HepG2 (cell line): Measurements from ENCODE around the gene SYT17. TPM values are rescaled to one million over a fixed set of nuclear protein-coding genes. Genes with fewer than 3 reads are reported as not detected.
A peak's percentile ranks its signal among the peaks of the same experiment; 100 is the strongest.

Source experiments
- ATAC-seq: fragments of 200-7000 bp; cut with Tn5 transposase; 3 replicates; pipeline ENCODE4 v1.9.1; 2020; ENCODE audit warnings: mild to moderate bottlenecking, moderate library complexity
- BruUV-seq: library from RNA; stranded (reverse); fragments of 400-500 nt; replicated peaks from 2 replicates; lab custom pipeline; 2021; lab: Mats Ljungman, UMichigan
- CTCF ChIA-PET: fragments of 300-600 bp; formaldehyde crosslinking; extraction: SDS; loops from one replicate; lab custom pipeline; 2021; ENCODE audit warnings: low total read pairs, inconsistent platforms, low intra/inter-chr PET ratio; lab: Yijun Ruan, JAX
- POLR2A ChIA-PET: fragments of 350-600 bp; sonication (Branson Sonifier 250); formaldehyde crosslinking; loops from one replicate; lab custom pipeline; 2020; ENCODE audit warnings: antibody characterized with exemption, inconsistent platforms; lab: Yijun Ruan, JAX
- DNase-seq: peaks from one replicate; pipeline ENCODE4 v3.0.0-alpha.2; 2015; ENCODE audit warnings: low spot score
- FAIRE-seq: peaks from 3 replicates; lab custom pipeline; 2011; peaks lifted over from hg19 to GRCh38; lab: Jason Lieb, UNC
- H2AFZ ChIP-seq: one replicate; pipeline ENCODE4 v1.6.1; 2011; ENCODE audit warnings: low read length, inconsistent platforms
- H3K27ac ChIP-seq: fragments of 300-600 bp; 3 replicates; pipeline ENCODE4 v1.8.0; 2011; ENCODE audit warnings: mixed run types, mild to moderate bottlenecking, mixed read lengths, low read length, inconsistent platforms; ENCODE audit not compliant: insufficient read depth; ENCODE audit errors: extremely low read length
- H3K27me3 ChIP-seq, 2 experiments: fragments of 200-600 bp in 1 of 2; 2 replicates in 1 of 2; 3 replicates in 1 of 2; pipeline versions ENCODE4 v1.6.0 to v1.8.0; 2011; ENCODE audit warnings: low read length in 2 of 2, mild to moderate bottlenecking in 2 of 2, moderate library complexity in 2 of 2, inconsistent platforms in 1 of 2; ENCODE audit not compliant: insufficient read depth in 2 of 2, control insufficient read depth in 1 of 2
- H3K36me3 ChIP-seq, 2 experiments: fragments of 200-600 bp in 1 of 2; replicated peaks in 1 of 2; 2 replicates in 1 of 2; 3 replicates in 1 of 2; pipeline versions ENCODE4 v1.5.1 to v1.8.0; 2011; ENCODE audit warnings: low read length in 2 of 2, inconsistent platforms in 1 of 2; ENCODE audit not compliant: insufficient read depth in 2 of 2, control insufficient read depth in 1 of 2
- H3K4me1 ChIP-seq: 2 replicates; pipeline ENCODE4 v1.5.1; 2012; ENCODE audit warnings: low read length, inconsistent platforms; ENCODE audit not compliant: insufficient read depth
- H3K4me2 ChIP-seq: 2 replicates; pipeline ENCODE4 v1.6.0; 2011; ENCODE audit warnings: low read depth, low read length, inconsistent platforms
- H3K4me3 ChIP-seq, 3 experiments: fragments of 200-600 bp in 1 of 3; sonication (generic), shearing (Covaris generic) in 1 of 3; replicated peaks in 1 of 3; 2 replicates each; pipeline ENCODE4 v1.5.1; 2011 to 2016; ENCODE audit warnings: low read length in 3 of 3, inconsistent platforms in 2 of 3, low read depth in 2 of 3, mild to moderate bottlenecking in 2 of 3, control low read depth in 1 of 3, mixed read lengths in 1 of 3; ENCODE audit not compliant: insufficient read depth in 1 of 3
- H3K79me2 ChIP-seq: one replicate; pipeline ENCODE4 v1.6.1; 2011; ENCODE audit warnings: low read length, inconsistent platforms; ENCODE audit not compliant: insufficient read depth
- H3K9ac ChIP-seq: 2 replicates; pipeline ENCODE4 v1.6.0; 2011; ENCODE audit warnings: mild to moderate bottlenecking, low read depth, low read length, inconsistent platforms; ENCODE audit not compliant: insufficient read depth
- H3K9me3 ChIP-seq: 2 replicates; pipeline ENCODE4 v1.5.1; 2012; ENCODE audit warnings: mild to moderate bottlenecking, low read length
- H4K20me1 ChIP-seq: 2 replicates; pipeline ENCODE4 v1.6.0; 2011; ENCODE audit warnings: inconsistent platforms, mild to moderate bottlenecking, low read length, moderate library complexity; ENCODE audit not compliant: insufficient read depth
- CBX5 ChIP-seq: sonication (generic); formaldehyde crosslinking; IDR thresholded peaks from 2 replicates; pipeline ENCODE4 v1.4.0; 2020; ENCODE audit warnings: missing genetic modification reagents, borderline replicate concordance
- CTCF ChIP-seq: sonication (generic); formaldehyde crosslinking; IDR thresholded peaks from 2 replicates; pipeline ENCODE4 v1.5.0; 2020; ENCODE audit warnings: mild to moderate bottlenecking, missing genetic modification reagents, moderate library complexity
- STAG1 ChIP-seq: sonication (generic); formaldehyde crosslinking; IDR thresholded peaks from 2 replicates; pipeline ENCODE4 v1.4.0; 2020; ENCODE audit warnings: missing genetic modification reagents
- ZNF614 ChIP-seq: IDR thresholded peaks from 2 replicates; pipeline ENCODE4 v1.6.1; 2018; ENCODE audit warnings: missing biosample characterization, missing genetic modification reagents, inconsistent platforms, borderline replicate concordance
- WGBS: methylation state at CpG from one replicate; pipeline ENCODE4 v1.1.6; 2017; ENCODE audit warnings: low lambda C conversion rate; 5-methylcytosine and 5-hydroxymethylcytosine counted together
- in situ Hi-C: cut with HindIII; loops from 2 replicates; pipeline ENCODE4 v1.10.0; 2017; ENCODE audit warnings: low pct_unique_long_range_greater_than_20kb; ENCODE audit not compliant: extremely low pct_ligation_motif_present
- intact Hi-C: fragments of 100-400 bp; cut with micrococcal nuclease; formaldehyde crosslinking; loops from one replicate; pipeline ENCODE4 v1.10.0; 2022; ENCODE audit not compliant: unreplicated experiment
- polyA plus RNA-seq, 8 experiments: library from polyadenylated mRNA; depleted of rRNA in 3 of 8; stranded (reverse) in 7 of 8; unstranded in 1 of 8; fragments of >200 nt; fragmentation: Illumina TruSeq in 4 of 8; extraction: Trizol in 4 of 8; gene quantifications; 2 replicates each; pipeline versions ENCODE4 v1.2.1 to v1.2.3, GENCODE V29; 2011 to 2016; ENCODE audit warnings: low read depth in 4 of 8, missing spikeins in 1 of 8, mixed read lengths in 1 of 8; ENCODE audit not compliant: insufficient read depth in 1 of 8
- total RNA-seq, 5 experiments: library from RNA; depleted of rRNA; stranded (reverse); fragments of >200 nt; fragmentation: Illumina TruSeq; extraction: Trizol; gene quantifications; 2 replicates each; pipeline ENCODE4 v1.2.3, GENCODE V29; 2016; ENCODE audit warnings: low read depth in 1 of 5
- TF ChIP-seq, protein P1 (sequence below): sonication (generic); formaldehyde crosslinking; conservative IDR thresholded peaks from 2 replicates; pipeline ENCODE4 v1.4.0; 2020; ENCODE audit warnings: missing genetic modification reagents

Gene SYT17
- total and polyA plus RNA-seq, 2 of the 13 experiments (the other 11 are each of a cell fraction or from before 2014, with no cell fraction given): 0.44 TPM; not detected in 1

DNA sequence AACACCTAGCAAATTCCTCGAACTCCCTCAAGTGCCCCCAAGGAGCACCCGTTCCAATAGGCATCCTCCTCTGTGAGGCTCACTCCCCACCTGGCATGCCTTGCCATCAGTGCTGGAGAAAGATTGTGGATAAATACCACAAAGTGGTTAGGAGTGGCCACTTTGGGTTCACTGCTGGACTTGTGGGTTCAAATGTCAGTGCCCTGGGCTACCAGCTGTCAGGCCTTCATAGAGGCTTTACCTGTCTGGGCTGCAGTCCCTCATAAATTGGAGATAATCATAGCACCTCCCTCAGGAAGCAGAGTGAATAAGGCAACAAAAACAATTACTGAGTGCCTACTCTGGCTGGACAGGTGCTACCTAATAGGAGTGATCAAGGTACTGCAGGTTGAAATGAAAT lies 1.5 kb upstream of the SYT17 start:
- FAIRE-seq (no peak), DNase-seq (no peak), ATAC-seq (no peak)
- ChIA-PET POLR2A (no interaction called here), CTCF (interaction anchor here (2.0 to 2.5 kb wide), 2 partner anchors 80 to 209 kb away, joined by 11 to 12 read pairs; no protein-coding TSS in a partner anchor)
- intact Hi-C loops (loop anchor here (5.0 kb wide), 1 partner anchor 211 kb away; no protein-coding TSS in a partner anchor), in situ Hi-C loops (no loop called here)
- Histone ChIP-seq H3K4me1 (no peaks in the 10 kb centered on the region), H3K27me3 (peaks cover 11 to 46% of the 10 kb centered on the region in 2 experiments; a peak in 4 of 5 replicates), H3K27ac (no peak overlapping the region), H3K9ac (no peak overlapping the region), H3K9me3 (no peaks in the 10 kb centered on the region), H3K79me2 (no peaks in the 10 kb centered on the region), H4K20me1 (no peaks in the 10 kb centered on the region), H3K36me3 (no peaks in the 10 kb centered on the region), H3K4me2 (no peak overlapping the region), H3K4me3 (no peak overlapping the region), H2AFZ (no peak overlapping the region)
- WGBS: 0% methylated on average over 2 of the region's 2 CpGs
- no TSS peak for BruUV-seq
- TF ChIP-seq ZNF614 (CRISPR knock-in tag): no peak
- TF ChIP-seq CTCF (CRISPR knock-in tag): peak; percentile 50
- no peak for TF ChIP-seq CBX5
- TF ChIP-seq, protein P1, sequence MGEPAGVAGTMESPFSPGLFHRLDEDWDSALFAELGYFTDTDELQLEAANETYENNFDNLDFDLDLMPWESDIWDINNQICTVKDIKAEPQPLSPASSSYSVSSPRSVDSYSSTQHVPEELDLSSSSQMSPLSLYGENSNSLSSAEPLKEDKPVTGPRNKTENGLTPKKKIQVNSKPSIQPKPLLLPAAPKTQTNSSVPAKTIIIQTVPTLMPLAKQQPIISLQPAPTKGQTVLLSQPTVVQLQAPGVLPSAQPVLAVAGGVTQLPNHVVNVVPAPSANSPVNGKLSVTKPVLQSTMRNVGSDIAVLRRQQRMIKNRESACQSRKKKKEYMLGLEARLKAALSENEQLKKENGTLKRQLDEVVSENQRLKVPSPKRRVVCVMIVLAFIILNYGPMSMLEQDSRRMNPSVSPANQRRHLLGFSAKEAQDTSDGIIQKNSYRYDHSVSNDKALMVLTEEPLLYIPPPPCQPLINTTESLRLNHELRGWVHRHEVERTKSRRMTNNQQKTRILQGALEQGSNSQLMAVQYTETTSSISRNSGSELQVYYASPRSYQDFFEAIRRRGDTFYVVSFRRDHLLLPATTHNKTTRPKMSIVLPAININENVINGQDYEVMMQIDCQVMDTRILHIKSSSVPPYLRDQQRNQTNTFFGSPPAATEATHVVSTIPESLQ (CRISPR knock-in tag): no peak
- TF ChIP-seq STAG1 (CRISPR knock-in tag): peak; percentile 24; the same call in 1 of the 2 replicates
